Measurements from ENCODE around the gene FLNB.

GRCh38 chr3:58210761-58211460 lies 202.7 kb downstream of the FLNB start, which contains the start of gene DNASE1L3:
- TF ChIP-seq CTCF (IDR thresholded peaks at IDR 0.05), result no peak
- no peak for TF ChIP-seq POLR2A (IDR thresholded peaks at IDR 0.05)
